SK-N-SH treated with all-trans-retinoic acid at 6 μM for 48 hours (cell line): Measurements from ENCODE around the gene HTT-AS.

ENCODE experiments used
- ATAC-seq: fragments of 200-7000 bp; cut with Tn5 transposase; 3 replicates; pipeline ENCODE4 v1.9.1; 2020; ENCODE audit warnings: mild to moderate bottlenecking, moderate library complexity
- ARNTL ChIP-seq: fragments of 450-650 bp; formaldehyde crosslinking; IDR thresholded peaks from 2 replicates; pipeline ENCODE4 v1.5.0; 2020; ENCODE audit warnings: low read depth, mild to moderate bottlenecking, moderate library complexity, borderline replicate concordance
- BACH2 ChIP-seq: fragments of 250-450 bp; sonication (Bioruptor Pico); IDR thresholded peaks from 2 replicates; pipeline ENCODE4 v1.9.0; 2021; ENCODE audit warnings: mild to moderate bottlenecking, borderline replicate concordance
- CSDC2 ChIP-seq: fragments of 250-450 bp; sonication (Bioruptor Pico); IDR thresholded peaks from 2 replicates; pipeline ENCODE4 v1.5.0; 2020; ENCODE audit warnings: mild to moderate bottlenecking, moderate library complexity
- CSRNP3 ChIP-seq: fragments of 250-450 bp; sonication (Bioruptor Pico); IDR thresholded peaks from 2 replicates; pipeline ENCODE4 v1.5.1; 2021; ENCODE audit warnings: mild to moderate bottlenecking, moderate library complexity
- ESRRG ChIP-seq: fragments of 250-450 bp; sonication (Bioruptor Pico); IDR thresholded peaks from 2 replicates; pipeline ENCODE4 v1.6.1; 2021; ENCODE audit warnings: mild to moderate bottlenecking
- GLIS3 ChIP-seq: fragments of 250-450 bp; sonication (Bioruptor Pico); IDR thresholded peaks from 2 replicates; pipeline ENCODE4 v1.5.0; 2020; ENCODE audit warnings: mild to moderate bottlenecking, moderate library complexity
- ISL1 ChIP-seq: fragments of 250-450 bp; sonication (Bioruptor Pico); IDR thresholded peaks from 2 replicates; pipeline ENCODE4 v2.1.2; 2022; ENCODE audit warnings: mild to moderate bottlenecking, moderate library complexity
- OSR1 ChIP-seq: fragments of 250-450 bp; sonication (Bioruptor Pico); IDR thresholded peaks from 2 replicates; pipeline ENCODE4 v1.8.0; 2022; ENCODE audit warnings: moderate library complexity, mild to moderate bottlenecking, inconsistent platforms
- POU6F1 ChIP-seq: fragments of 250-450 bp; sonication (Bioruptor Pico); IDR thresholded peaks from 2 replicates; pipeline ENCODE4 v1.8.0; 2021; ENCODE audit warnings: low read depth, mild to moderate bottlenecking, moderate library complexity, borderline replicate concordance
- PPARA ChIP-seq: fragments of 250-450 bp; sonication (Bioruptor Pico); IDR thresholded peaks from 2 replicates; pipeline ENCODE4 v1.5.0; 2020; ENCODE audit warnings: mild to moderate bottlenecking, borderline replicate concordance
- RARB ChIP-seq: fragments of 250-450 bp; sonication (Bioruptor Pico); IDR thresholded peaks from 2 replicates; pipeline ENCODE4 v1.8.0; 2021; ENCODE audit warnings: mild to moderate bottlenecking, moderate library complexity
- TCF4 ChIP-seq: fragments of 250-450 bp; sonication (Bioruptor Pico); IDR thresholded peaks from 2 replicates; pipeline ENCODE4 v1.8.0; 2021; ENCODE audit warnings: mild to moderate bottlenecking, moderate library complexity, borderline replicate concordance
- TOX ChIP-seq: fragments of 250-450 bp; sonication (Bioruptor Pico); IDR thresholded peaks from 2 replicates; pipeline ENCODE4 v1.8.0; 2021; ENCODE audit warnings: mild to moderate bottlenecking, moderate library complexity, borderline replicate concordance
- ZC3H10 ChIP-seq: fragments of 250-450 bp; sonication (Bioruptor Pico); IDR thresholded peaks from 2 replicates; pipeline ENCODE4 v1.5.1; 2021; ENCODE audit warnings: mild to moderate bottlenecking, moderate library complexity
- ZFP3 ChIP-seq: fragments of 250-450 bp; sonication (Bioruptor Pico); IDR thresholded peaks from 2 replicates; pipeline ENCODE4 v1.5.0; 2020; ENCODE audit warnings: mild to moderate bottlenecking, moderate library complexity
- ZFP30 ChIP-seq: fragments of 450-650 bp; formaldehyde crosslinking; IDR thresholded peaks from 2 replicates; pipeline ENCODE4 v1.5.0; 2022; ENCODE audit warnings: mild to moderate bottlenecking, moderate library complexity
- ZNF70 ChIP-seq: fragments of 450-650 bp; formaldehyde crosslinking; IDR thresholded peaks from 2 replicates; pipeline ENCODE4 v1.5.0; 2020; ENCODE audit warnings: mild to moderate bottlenecking, moderate library complexity
- ZNF8 ChIP-seq: fragments of 450-650 bp; formaldehyde crosslinking; IDR thresholded peaks from 2 replicates; pipeline ENCODE4 v1.5.0; 2020; ENCODE audit warnings: mild to moderate bottlenecking, moderate library complexity
- TF ChIP-seq, protein P1 (sequence below): fragments of 250-450 bp; sonication (Bioruptor Pico); IDR thresholded peaks from 2 replicates; pipeline ENCODE4 v1.5.0; 2020; ENCODE audit warnings: mild to moderate bottlenecking, moderate library complexity
- TF ChIP-seq, protein P2 (sequence below): fragments of 250-450 bp; sonication (Bioruptor Pico); IDR thresholded peaks from 2 replicates; pipeline ENCODE4 v1.5.1; 2020; ENCODE audit warnings: low read depth, mild to moderate bottlenecking, moderate library complexity

HTT-AS gene

GRCh38 chr4:3074078-3074845 lies at the start of gene HTT-AS, which contains the start of gene HTT:
HTT-AS (minus strand) TSS chr4:3074538.
HTT (plus strand) TSS chr4:3074681; CDS start chr4:3074826, 145 bp downstream.
- TF ChIP-seq ARNTL (CRISPR knock-in tag) (no peak), ZNF70 (CRISPR knock-in tag) (no peak)
- TF ChIP-seq, all 23 proteins: peak for 0

GRCh38 chr4:3123181-3123671 lies 48.9 kb upstream of the HTT-AS start:
- peak; percentile 63 for ATAC-seq
- 0 out of 2 replicates have a peak, but pooled peaks have one; percentile 17 for TF ChIP-seq ISL1 (CRISPR knock-in tag)
- TF ChIP-seq ZFP3 (CRISPR knock-in tag): no peak
- TF ChIP-seq GLIS3 (CRISPR knock-in tag): no peak

More at GRCh38 chr4:3074078-3074845, at the start of gene HTT-AS, which contains the start of gene HTT:
- ATAC-seq: peak; percentile 87

DNA sequence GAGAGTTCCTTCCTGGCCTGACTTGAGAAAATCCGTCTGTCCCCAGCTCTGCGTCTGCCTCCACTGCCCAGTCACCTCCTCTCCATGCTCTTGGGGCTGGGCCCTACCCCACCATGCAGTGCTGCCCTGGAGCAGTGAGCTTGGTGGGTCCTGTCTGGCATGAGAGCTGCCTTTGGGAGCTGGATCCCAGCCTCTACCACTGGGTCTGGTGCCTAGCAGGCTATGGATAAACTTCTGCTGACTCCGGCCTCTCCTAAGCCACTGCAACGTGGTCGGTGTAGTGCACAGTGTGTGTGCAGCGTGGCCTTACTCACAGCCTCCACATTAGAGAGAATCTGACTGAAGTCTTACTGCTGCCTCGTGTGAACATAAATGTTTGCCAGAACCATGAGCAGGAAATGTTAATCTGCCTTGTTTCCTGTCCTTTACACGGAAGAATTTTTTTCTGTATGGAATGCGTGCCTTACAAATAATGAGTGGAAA lies 47.8 kb upstream of the HTT-AS start:
- TF ChIP-seq PPARA (CRISPR knock-in tag) (no peak), ISL1 (CRISPR knock-in tag) (no peak), ZNF8 (CRISPR knock-in tag) (no peak)
- TF ChIP-seq, protein P1, sequence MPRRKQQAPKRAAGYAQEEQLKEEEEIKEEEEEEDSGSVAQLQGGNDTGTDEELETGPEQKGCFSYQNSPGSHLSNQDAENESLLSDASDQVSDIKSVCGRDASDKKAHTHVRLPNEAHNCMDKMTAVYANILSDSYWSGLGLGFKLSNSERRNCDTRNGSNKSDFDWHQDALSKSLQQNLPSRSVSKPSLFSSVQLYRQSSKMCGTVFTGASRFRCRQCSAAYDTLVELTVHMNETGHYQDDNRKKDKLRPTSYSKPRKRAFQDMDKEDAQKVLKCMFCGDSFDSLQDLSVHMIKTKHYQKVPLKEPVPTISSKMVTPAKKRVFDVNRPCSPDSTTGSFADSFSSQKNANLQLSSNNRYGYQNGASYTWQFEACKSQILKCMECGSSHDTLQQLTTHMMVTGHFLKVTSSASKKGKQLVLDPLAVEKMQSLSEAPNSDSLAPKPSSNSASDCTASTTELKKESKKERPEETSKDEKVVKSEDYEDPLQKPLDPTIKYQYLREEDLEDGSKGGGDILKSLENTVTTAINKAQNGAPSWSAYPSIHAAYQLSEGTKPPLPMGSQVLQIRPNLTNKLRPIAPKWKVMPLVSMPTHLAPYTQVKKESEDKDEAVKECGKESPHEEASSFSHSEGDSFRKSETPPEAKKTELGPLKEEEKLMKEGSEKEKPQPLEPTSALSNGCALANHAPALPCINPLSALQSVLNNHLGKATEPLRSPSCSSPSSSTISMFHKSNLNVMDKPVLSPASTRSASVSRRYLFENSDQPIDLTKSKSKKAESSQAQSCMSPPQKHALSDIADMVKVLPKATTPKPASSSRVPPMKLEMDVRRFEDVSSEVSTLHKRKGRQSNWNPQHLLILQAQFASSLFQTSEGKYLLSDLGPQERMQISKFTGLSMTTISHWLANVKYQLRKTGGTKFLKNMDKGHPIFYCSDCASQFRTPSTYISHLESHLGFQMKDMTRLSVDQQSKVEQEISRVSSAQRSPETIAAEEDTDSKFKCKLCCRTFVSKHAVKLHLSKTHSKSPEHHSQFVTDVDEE (CRISPR knock-in tag): no peak
- TF ChIP-seq, all 23 proteins: peak for 0
- ATAC-seq: peak; percentile 63

- TF ChIP-seq ZC3H10 (CRISPR knock-in tag): no peak
- TF ChIP-seq RARB (CRISPR knock-in tag): no peak
- no peak for TF ChIP-seq BACH2 (CRISPR knock-in tag)
- no peak for TF ChIP-seq CSRNP3 (CRISPR knock-in tag)
- TF ChIP-seq ISL1 (CRISPR knock-in tag): no peak
- no peak for TF ChIP-seq CSDC2 (CRISPR knock-in tag)
- ATAC-seq: no peak
Observed at GRCh38 chr4:3121596-3121995, 47.3 kb upstream of the HTT-AS start.

DNA sequence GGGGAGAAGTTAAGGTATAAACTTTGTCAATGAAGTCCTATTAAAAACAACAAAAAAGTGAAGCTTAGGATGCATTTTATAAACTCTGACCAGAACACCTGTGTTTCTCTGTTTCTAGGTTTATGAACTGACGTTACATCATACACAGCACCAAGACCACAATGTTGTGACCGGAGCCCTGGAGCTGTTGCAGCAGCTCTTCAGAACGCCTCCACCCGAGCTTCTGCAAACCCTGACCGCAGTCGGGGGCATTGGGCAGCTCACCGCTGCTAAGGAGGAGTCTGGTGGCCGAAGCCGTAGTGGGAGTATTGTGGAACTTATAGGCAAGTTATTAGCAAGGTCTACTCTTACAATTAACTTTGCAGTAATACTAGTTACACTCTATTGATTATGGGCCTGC lies 46.8 kb upstream of the HTT-AS start:
- no peak for ATAC-seq
- no peak for TF ChIP-seq CSRNP3 (CRISPR knock-in tag)
- no peak for TF ChIP-seq OSR1 (CRISPR knock-in tag)
- no peak for TF ChIP-seq CSDC2 (CRISPR knock-in tag)
- TF ChIP-seq GLIS3 (CRISPR knock-in tag): no peak
- TF ChIP-seq BACH2 (CRISPR knock-in tag): no peak
- no peak for TF ChIP-seq ISL1 (CRISPR knock-in tag)
- no peak for TF ChIP-seq ZFP30 (CRISPR knock-in tag)
- TF ChIP-seq RARB (CRISPR knock-in tag): no peak
- TF ChIP-seq, protein P2, sequence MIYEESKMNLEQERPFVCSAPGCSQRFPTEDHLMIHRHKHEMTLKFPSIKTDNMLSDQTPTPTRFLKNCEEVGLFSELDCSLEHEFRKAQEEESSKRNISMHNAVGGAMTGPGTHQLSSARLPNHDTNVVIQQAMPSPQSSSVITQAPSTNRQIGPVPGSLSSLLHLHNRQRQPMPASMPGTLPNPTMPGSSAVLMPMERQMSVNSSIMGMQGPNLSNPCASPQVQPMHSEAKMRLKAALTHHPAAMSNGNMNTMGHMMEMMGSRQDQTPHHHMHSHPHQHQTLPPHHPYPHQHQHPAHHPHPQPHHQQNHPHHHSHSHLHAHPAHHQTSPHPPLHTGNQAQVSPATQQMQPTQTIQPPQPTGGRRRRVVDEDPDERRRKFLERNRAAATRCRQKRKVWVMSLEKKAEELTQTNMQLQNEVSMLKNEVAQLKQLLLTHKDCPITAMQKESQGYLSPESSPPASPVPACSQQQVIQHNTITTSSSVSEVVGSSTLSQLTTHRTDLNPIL (CRISPR knock-in tag): no peak
- TF ChIP-seq ESRRG (CRISPR knock-in tag): no peak
- TF ChIP-seq TOX: no peak
- no peak for TF ChIP-seq TCF4 (CRISPR knock-in tag)
- no peak for TF ChIP-seq POU6F1 (CRISPR knock-in tag)
- no peak for TF ChIP-seq PPARA (CRISPR knock-in tag)
- TF ChIP-seq, all 23 proteins: peak for 0
